Kidney tubule cell (primary cell): Measurements from ENCODE around the gene MVK.

Experiments used
- DNase-seq: peaks from one replicate; pipeline ENCODE4 v3.0.0-alpha.2; 2018; ENCODE audit warnings: low spot score

Gene MVK

DNA sequence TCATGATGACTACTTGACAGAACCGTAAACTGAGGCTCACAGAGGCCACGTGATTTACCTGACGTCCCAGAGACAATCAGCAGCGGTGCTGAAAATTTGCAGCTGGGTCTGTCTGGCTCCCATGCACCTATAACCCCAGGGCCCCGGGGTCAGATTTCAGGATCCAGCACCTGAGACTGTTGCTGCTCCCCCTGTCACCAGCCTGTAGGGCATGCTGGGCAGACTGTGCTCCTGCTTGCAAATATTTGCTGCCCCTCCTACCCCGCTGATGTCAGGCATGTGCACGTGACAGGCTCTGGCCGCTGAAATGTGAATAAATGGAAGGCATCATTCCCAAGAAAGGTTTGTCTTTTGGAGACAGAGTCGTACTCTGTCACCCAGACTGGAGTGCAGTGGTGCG is 6.3 kb upstream of the MVK start:
- DNase-seq = no peak

- no peak for DNase-seq
Measured at GRCh38 chr12:109567967-109568366, 5.6 kb upstream of the MVK start.

DNA sequence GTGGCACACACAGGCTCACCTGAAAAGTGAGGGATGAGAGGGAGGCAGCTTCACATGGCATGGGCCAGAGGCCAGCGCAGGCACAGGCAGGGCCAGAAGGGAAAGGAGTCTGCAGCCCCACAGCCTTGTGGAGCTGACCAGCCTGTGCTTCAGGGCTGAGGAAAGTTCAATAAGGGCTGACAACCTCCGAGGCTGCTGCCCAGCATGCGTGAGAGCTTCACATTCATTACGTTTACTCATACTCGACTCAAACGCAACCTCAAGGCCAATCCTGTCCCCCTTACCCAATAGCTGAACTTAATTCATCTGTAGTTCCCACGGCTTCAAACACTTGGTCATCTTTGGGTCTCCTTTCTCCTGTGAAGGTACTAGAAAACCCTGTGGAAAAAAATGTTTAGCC is 5.1 kb upstream of the MVK start:
- no peak for DNase-seq

DNA sequence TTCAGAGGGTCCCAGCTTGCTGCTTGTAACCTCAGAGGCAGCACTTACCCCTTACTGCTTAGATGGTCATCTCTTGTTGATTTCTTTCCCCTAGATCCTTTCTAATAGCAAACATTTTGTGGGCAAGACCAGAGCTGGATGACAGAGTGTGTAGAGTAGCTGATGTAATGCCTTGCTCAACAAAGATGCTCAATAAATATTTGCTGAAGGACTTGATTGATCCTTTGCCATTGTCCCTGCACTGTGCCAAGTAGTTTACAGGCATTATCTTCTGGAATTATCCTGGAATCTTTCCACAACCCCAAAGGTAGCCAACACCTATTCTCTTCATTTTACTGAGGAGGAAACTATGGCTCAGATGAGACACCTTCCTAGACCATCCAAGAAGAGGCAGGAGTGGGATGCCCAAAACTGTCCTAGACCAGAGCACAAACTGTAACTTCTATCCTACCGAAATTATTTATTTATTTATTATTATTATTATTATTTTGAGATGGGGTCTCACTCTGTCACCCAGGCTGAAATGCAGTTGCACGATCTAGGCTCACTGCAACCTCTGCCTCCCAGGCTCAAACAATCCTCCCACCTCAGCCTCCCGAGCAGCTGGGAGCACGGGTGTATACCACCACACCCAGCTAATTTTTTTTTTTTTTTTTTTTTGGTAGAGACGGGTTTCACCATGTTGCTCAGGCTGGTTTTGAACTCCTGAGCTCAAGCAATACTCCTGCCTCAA is 1.7 kb upstream of the MVK start:
- DNase-seq = no peak

- no peak for DNase-seq
Measured at GRCh38 chr12:109572506-109572845, 1.1 kb upstream of the MVK start.

- no peak for DNase-seq
Measured at GRCh38 chr12:109573914-109574244, 285 bp downstream of the MVK start.

- DNase-seq = no peak
Measured at GRCh38 chr12:109575683-109576082, 2.1 kb downstream of the MVK start.

DNA sequence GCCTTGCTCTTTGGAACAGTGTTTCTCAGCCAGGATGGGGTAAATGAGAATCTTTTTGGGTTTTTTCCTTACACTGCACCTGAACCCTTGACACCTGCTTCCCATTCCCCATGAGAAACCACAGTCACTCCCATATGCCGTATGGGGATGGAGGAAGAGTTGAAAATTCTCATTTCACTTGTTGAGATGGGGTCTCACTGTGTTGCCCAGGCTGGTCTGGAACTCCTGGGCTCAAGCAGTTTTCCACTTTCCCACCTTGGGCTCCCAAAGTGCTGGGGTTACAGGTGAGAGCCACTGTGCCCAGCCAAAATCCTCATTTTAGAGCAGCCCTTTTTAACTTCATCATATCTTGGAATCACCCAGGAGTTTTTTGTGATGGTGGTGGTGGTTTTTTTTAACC is 3.7 kb downstream of the MVK start:
- DNase-seq = no peak

GRCh38 chr12:109578330-109578927 is 4.8 kb downstream of the MVK start:
- DNase-seq = peak; percentile 89

GRCh38 chr12:109579639-109580038 is 6.0 kb downstream of the MVK start:
- DNase-seq = no peak

DNA sequence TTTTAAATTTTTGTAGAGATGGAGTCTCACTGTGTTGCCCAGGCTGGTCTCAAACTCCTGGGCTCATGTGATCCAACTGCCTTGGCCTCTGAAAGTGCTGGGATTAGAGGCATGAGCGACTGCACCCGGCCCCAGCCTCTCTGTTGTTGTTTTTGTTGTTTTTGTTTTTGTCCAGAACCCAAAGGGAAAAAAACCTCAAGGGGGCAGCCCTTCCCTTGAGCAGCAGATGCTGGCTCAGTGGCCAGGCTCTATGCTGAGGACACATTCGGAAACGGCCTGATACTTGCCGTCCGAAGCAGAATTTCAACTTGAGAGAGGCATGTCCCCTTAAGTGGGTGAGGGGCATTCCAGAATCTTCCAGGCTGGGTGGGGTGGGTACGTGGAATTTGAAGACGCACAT is 6.7 kb downstream of the MVK start:
- DNase-seq = no peak

DNA sequence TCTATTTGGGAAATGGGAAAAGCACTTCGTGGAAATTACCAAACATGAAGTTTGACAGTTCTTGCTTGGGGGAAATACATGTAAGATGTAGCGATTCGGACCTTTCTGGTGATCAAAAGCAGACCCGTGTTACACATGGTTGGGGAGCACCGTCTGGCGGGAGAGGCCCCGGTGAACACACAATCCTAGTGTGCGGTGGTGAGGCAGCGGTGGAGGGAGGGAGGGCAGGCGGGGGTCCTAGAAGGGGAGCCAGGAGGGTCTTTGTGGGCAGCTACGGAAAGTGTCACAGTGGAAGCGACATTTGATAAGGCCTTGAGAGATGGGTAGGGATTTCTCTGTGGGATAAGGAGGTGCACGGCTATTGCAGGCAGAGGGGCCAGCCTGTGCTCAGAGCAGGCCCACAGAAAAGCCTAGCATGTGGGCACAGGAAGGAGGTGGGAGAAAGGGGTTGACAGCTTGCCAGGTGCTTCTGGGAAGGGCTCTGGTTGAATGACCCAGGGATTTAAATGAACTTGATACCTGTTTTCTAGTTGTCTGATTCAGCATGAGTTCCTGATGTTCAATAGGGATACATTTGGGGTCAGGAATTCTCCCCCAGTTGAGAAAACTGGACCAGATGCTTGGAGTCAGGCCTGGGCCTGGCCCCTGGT is 7.2 kb downstream of the MVK start:
- no peak for DNase-seq

DNA sequence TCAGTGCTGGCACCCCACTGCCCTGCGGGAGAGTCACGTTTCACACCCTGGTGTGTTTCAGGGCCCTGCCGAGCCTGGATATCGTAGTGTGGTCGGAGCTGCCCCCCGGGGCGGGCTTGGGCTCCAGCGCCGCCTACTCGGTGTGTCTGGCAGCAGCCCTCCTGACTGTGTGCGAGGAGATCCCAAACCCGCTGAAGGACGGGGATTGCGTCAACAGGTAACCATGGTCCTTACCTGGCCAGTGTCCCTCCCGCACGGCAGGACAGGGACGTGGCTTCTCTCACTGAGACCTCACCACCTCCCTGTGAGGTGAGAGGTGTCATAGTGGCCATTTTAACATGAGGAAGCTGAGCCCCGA is 7.7 kb downstream of the MVK start:
- no peak for DNase-seq

DNA sequence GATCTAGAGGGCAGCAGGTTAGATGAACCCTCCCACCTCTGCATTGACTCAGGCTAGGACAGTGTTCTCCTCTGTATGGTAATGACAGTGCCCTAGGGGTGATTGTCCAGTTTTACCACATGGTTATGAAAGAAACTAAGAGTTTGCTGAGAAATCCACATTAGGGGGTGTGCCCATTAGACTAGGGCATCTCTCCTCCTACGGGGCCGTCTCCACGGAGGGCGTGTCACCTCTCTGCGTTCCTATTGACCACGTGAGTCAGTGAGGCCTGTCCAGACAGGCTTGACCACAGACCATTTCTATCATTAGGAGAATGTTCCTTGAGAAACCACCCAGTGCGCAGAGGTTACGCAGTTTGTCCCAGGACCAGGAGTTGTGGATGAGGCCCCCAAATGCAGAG is 8.3 kb downstream of the MVK start:
- DNase-seq = peak; percentile 69

DNA sequence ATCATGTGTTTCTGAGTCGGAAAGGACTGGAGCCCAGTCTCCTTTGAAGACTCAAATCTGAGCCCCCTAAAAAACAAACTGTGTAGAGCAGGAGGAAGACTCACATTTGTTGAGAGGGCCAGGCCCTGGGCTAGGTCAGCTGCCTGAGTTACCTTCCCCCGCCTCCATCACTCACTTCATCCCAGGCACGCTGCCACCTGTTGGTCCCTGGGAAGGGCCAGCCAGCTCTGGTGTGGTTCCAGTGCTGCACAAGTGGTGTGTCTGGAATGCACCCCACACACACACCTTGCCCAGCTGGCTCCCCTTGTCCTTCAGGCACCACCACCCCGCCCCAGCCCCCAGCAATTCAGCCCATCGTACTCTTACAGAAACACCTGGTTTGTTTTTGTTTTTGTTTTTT is 9.0 kb downstream of the MVK start:
- DNase-seq = peak; percentile 67

GRCh38 chr12:109583733-109584132 is 10.1 kb downstream of the MVK start:
- DNase-seq = no peak

- DNase-seq = no peak
Measured at GRCh38 chr12:109586385-109587296, 13.0 kb downstream of the MVK start.

GRCh38 chr12:109587921-109588320 is 14.3 kb downstream of the MVK start:
- no peak for DNase-seq

DNA sequence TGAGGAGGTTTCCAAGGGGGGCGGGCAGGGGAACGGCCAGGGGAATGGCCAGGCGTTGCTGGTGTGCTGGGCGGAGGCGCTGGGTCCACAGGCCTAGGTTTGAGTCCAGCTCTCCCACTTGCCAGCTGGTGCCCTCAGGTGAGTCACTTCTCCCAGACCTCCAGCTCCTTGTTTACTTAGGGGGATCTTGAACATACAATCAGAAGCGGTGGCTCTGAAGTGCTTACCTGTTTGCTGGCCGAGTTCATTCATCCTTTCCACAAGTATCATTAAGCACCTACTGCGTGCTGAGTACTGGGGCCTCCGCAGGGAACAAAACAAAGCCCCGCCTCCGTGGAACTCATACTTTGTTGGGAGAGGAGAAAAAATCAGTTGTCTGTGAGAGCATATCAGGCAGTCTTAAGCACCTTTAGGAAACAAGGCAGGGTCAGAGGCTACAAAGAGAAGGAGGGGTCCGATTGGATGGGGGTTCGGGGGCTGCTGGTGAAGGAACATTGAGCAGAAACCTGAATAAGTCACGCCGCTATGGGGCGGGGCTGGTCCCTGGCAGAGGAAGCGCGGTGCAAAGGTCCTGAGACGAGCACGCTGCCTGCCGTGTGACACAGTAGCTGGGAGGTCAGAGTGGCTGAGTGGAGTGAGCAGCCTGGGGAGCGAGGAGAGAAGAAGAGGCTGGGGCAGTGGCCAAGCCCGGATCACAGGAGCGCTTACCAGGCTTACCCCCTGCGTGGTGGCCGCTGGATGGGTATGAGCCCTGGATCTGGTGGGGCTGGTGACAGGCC is 15.1 kb downstream of the MVK start:
- DNase-seq = no peak

DNA sequence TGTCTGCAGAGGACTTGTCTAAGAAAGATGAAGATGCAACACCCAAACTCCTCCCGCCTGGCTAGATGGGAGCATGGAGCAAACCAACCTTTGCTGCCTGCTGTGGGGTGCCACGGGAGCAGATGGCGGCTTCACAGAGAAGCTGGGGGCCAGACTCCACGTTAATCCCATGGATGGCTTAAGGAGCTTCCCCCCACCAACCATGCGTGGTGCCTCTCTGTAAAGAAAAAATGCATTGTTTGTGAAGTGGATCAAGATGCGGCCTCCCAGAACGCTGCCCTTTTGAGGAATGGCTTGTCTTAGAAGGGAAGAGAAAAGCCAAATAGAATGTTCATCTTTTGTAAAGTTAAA is 15.6 kb downstream of the MVK start:
- DNase-seq = no peak

- DNase-seq = no peak
Measured at GRCh38 chr12:109589691-109590245, 16.2 kb downstream of the MVK start.

- no peak for DNase-seq
Measured at GRCh38 chr12:109590566-109590965, 17.0 kb downstream of the MVK start.
